Smooth muscle cell (in vitro differentiated cells): ENCODE data around the gene SPATA7. TPM values are rescaled to one million over a fixed set of nuclear protein-coding genes. Genes with fewer than 3 reads are reported as not detected.
A peak's percentile ranks its signal among the peaks of the same experiment; 100 is the strongest.

Experiments
- DNase-seq: peaks from one replicate; lab custom pipeline; 2025; ENCODE audit not compliant: unreplicated experiment; lab: John Stamatoyannopoulos, UW
- H2AFZ ChIP-seq: fragments of 200-600 bp; sonication (generic); 2 replicates; pipeline ENCODE4 v1.6.0; 2016; ENCODE audit warnings: antibody characterized with exemption, low read depth, mild to moderate bottlenecking
- H3F3A ChIP-seq: fragments of 200-600 bp; sonication (generic); 2 replicates; pipeline ENCODE4 v1.6.0; 2017; ENCODE audit warnings: antibody characterized with exemption, low read depth
- H3K27ac ChIP-seq: fragments of 200-600 bp; sonication (generic); 2 replicates; pipeline ENCODE4 v1.5.1; 2016; ENCODE audit warnings: low read depth, mild to moderate bottlenecking
- H3K27me3 ChIP-seq: fragments of 200-600 bp; sonication (generic); 2 replicates; pipeline ENCODE4 v1.6.1; 2016; ENCODE audit warnings: low read depth, mild to moderate bottlenecking
- H3K36me3 ChIP-seq: fragments of 200-600 bp; sonication (generic); 2 replicates; pipeline ENCODE4 v1.5.1; 2016; ENCODE audit warnings: low read depth
- H3K4me1 ChIP-seq: fragments of 200-600 bp; sonication (generic); 2 replicates; pipeline ENCODE4 v1.5.1; 2016; ENCODE audit warnings: low read depth
- H3K4me2 ChIP-seq: fragments of 200-600 bp; sonication (generic); 2 replicates; pipeline ENCODE4 v1.6.0; 2016; ENCODE audit warnings: mild to moderate bottlenecking
- H3K4me3 ChIP-seq: fragments of 200-600 bp; sonication (generic); 2 replicates; pipeline ENCODE4 v1.5.1; 2016; ENCODE audit warnings: mild to moderate bottlenecking
- H3K79me2 ChIP-seq: fragments of 200-600 bp; sonication (generic); 2 replicates; pipeline ENCODE4 v1.6.0; 2016; ENCODE audit warnings: low read depth, mild to moderate bottlenecking
- H3K9ac ChIP-seq: fragments of 200-600 bp; sonication (generic); 2 replicates; pipeline ENCODE4 v1.6.0; 2016; ENCODE audit warnings: low read depth
- H3K9me3 ChIP-seq: fragments of 200-600 bp; sonication (generic); replicated peaks from 2 replicates; pipeline ENCODE4 v1.5.1; 2016; ENCODE audit warnings: low read depth
- H4K20me1 ChIP-seq: fragments of 200-600 bp; sonication (generic); 2 replicates; pipeline ENCODE4 v1.6.0; 2016; ENCODE audit warnings: low read depth
- CTCF ChIP-seq: fragments of 200-600 bp; sonication (generic); IDR thresholded peaks from 2 replicates; pipeline ENCODE4 v1.5.1; 2017; ENCODE audit warnings: borderline replicate concordance, mild to moderate bottlenecking, antibody characterized with exemption; ENCODE audit not compliant: insufficient read depth, poor library complexity, severe bottlenecking
- WGBS: methylation state at CpG from one replicate; pipeline ENCODE4 v1.1.7; 2016; ENCODE audit warnings: low lambda C conversion rate; 5-methylcytosine and 5-hydroxymethylcytosine counted together
- polyA plus RNA-seq: library from polyadenylated mRNA; unstranded; fragments of >200 nt; fragmentation: Nextera tagmentation; extraction: Ambion mirVana; gene quantifications from 2 replicates; pipeline ENCODE4 v1.2.1, GENCODE V29; 2016
- total RNA-seq: library from RNA; depleted of rRNA; stranded (reverse); fragments of >200 nt; gene quantifications from 2 replicates; pipeline ENCODE4 v1.2.3, GENCODE V29; 2014

Gene SPATA7
- total and polyA plus RNA-seq, 2 experiments from 2014 or later, result 8.8 to 25.3 TPM

DNA sequence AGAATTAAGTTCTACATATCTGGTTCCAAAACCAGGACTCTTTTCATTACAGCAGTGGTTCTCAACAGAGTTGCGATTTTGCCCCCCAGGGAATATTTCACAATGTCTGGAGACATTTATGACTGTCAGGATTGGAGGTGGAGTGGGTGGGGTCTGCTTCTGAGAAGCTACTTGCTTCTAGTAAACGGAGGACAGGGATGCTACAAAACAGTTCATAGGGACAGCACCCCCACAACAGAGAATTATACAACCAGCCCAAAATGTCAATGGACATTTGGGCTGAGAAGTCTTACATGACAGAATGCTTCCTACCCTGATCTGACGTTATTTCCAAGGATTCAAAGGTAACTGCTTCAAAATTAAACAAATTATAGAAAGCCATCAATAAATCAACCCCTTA, 739 bp upstream of the SPATA7 start:
- Histone ChIP-seq H3K27ac (peak overlapping the region; percentile 29), H3K4me1 (no peaks in the 10 kb centered on the region), H3K79me2 (peaks cover 9% of the 10 kb centered on the region), H3K9me3 (no peaks in the 10 kb centered on the region), H2AFZ (peak overlapping the region; percentile 91), H4K20me1 (no peaks in the 10 kb centered on the region), H3K4me2 (peak overlapping the region; percentile 89), H3K9ac (peak overlapping the region; percentile 84), H3K36me3 (no peaks in the 10 kb centered on the region), H3K27me3 (no peaks in the 10 kb centered on the region), H3F3A (no peaks in the 10 kb centered on the region), H3K4me3 (peak overlapping the region; percentile 83)
- no peak for DNase-seq
- no peak for TF ChIP-seq CTCF
- WGBS, result 26% methylated on average over 3 of the region's 3 CpGs

GRCh38 chr14:88386256-88386794, 868 bp downstream of the SPATA7 start:
- DNase-seq, result no peak
- peak overlapping the region; percentile 86 for H3K27ac ChIP-seq

GRCh38 chr14:88388741-88389282, 3.4 kb downstream of the SPATA7 start:
- Histone ChIP-seq H2AFZ (no peak overlapping the region), H3F3A (no peaks in the 10 kb centered on the region), H3K4me1 (no peaks in the 10 kb centered on the region), H3K4me2 (no peak overlapping the region), H4K20me1 (peaks cover 7% of the 10 kb centered on the region), H3K27me3 (no peaks in the 10 kb centered on the region), H3K9me3 (no peaks in the 10 kb centered on the region), H3K36me3 (peaks cover under 1% of the 10 kb centered on the region), H3K4me3 (no peak overlapping the region), H3K27ac (no peak overlapping the region), H3K79me2 (peaks cover 9% of the 10 kb centered on the region), H3K9ac (no peak overlapping the region)
- DNase-seq, result no peak
- TF ChIP-seq CTCF, result no peak
- whole genome bisulfite sequencing, result 98% methylated on average over 6 of the region's 6 CpGs

More at GRCh38 chr14:88386256-88386794, 868 bp downstream of the SPATA7 start:
- peak overlapping the region; percentile 89 for H3K4me2 ChIP-seq
- H3F3A ChIP-seq, result no peaks in the 10 kb centered on the region
- H3K4me3 ChIP-seq, result peak overlapping the region; percentile 83
- H3K9me3 ChIP-seq, result no peaks in the 10 kb centered on the region
- peaks cover 7% of the 10 kb centered on the region for H4K20me1 ChIP-seq
- no peaks in the 10 kb centered on the region for H3K4me1 ChIP-seq
- peak overlapping the region; percentile 84 for H3K9ac ChIP-seq
- H3K36me3 ChIP-seq, result no peaks in the 10 kb centered on the region
- no peak for TF ChIP-seq CTCF
- no peaks in the 10 kb centered on the region for H3K27me3 ChIP-seq
- 65% methylated on average over 9 of the region's 9 CpGs for WGBS
- peak overlapping the region; percentile 91 for H2AFZ ChIP-seq
- H3K79me2 ChIP-seq, result peaks cover 9% of the 10 kb centered on the region

GRCh38 chr14:88392609-88393008, 7.2 kb downstream of the SPATA7 start:
- no peak overlapping the region for H3K4me2 ChIP-seq
- DNase-seq, result no peak
- H3K4me1 ChIP-seq, result no peaks in the 10 kb centered on the region
- peaks cover 3% of the 10 kb centered on the region for H3K9me3 ChIP-seq
- H3K36me3 ChIP-seq, result peaks cover 28% of the 10 kb centered on the region
- no peak for TF ChIP-seq CTCF
- peaks cover 7% of the 10 kb centered on the region for H4K20me1 ChIP-seq
- H3K79me2 ChIP-seq, result no peaks in the 10 kb centered on the region
- 97% methylated on average over 2 of the region's 2 CpGs for WGBS
- H3F3A ChIP-seq, result no peaks in the 10 kb centered on the region
- H3K4me3 ChIP-seq, result no peak overlapping the region
- H2AFZ ChIP-seq, result no peak overlapping the region
- no peaks in the 10 kb centered on the region for H3K27me3 ChIP-seq
- no peak overlapping the region for H3K9ac ChIP-seq
- H3K27ac ChIP-seq, result no peak overlapping the region
